Panc1 (cell line): ENCODE data around the gene FILIP1.

Source experiments
- POLR2AphosphoS5 ChIP-seq: IDR thresholded peaks from 2 replicates; pipeline ENCODE4 v1.6.1; 2012; ENCODE audit warnings: mild to moderate bottlenecking, low read depth, low read length, moderate library complexity
- SIN3A ChIP-seq: IDR thresholded peaks from 2 replicates; pipeline ENCODE4 v1.6.1; 2012; ENCODE audit warnings: low read depth, mild to moderate bottlenecking, low read length, moderate library complexity, borderline replicate concordance; ENCODE audit not compliant: insufficient read depth
- TF ChIP-seq, protein P1 (sequence below): fragments of 450-650 bp; IDR thresholded peaks from 2 replicates; pipeline ENCODE4 v1.5.1; 2017; ENCODE audit warnings: mild to moderate bottlenecking
- TF ChIP-seq, protein P2 (sequence below), 2 experiments: IDR thresholded peaks; 2 replicates each; pipeline ENCODE4 v1.6.1; 2011 to 2012; ENCODE audit warnings: low read depth in 2 of 2, control low read depth in 1 of 2, low read length in 1 of 2, mild to moderate bottlenecking in 1 of 2, moderate library complexity in 1 of 2; ENCODE audit not compliant: insufficient read depth in 1 of 2

GRCh38 chr6:75345413-75345812, 148.2 kb downstream of the FILIP1 start:
- TF ChIP-seq, protein P1, sequence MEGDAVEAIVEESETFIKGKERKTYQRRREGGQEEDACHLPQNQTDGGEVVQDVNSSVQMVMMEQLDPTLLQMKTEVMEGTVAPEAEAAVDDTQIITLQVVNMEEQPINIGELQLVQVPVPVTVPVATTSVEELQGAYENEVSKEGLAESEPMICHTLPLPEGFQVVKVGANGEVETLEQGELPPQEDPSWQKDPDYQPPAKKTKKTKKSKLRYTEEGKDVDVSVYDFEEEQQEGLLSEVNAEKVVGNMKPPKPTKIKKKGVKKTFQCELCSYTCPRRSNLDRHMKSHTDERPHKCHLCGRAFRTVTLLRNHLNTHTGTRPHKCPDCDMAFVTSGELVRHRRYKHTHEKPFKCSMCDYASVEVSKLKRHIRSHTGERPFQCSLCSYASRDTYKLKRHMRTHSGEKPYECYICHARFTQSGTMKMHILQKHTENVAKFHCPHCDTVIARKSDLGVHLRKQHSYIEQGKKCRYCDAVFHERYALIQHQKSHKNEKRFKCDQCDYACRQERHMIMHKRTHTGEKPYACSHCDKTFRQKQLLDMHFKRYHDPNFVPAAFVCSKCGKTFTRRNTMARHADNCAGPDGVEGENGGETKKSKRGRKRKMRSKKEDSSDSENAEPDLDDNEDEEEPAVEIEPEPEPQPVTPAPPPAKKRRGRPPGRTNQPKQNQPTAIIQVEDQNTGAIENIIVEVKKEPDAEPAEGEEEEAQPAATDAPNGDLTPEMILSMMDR: no peak
- TF ChIP-seq POLR2AphosphoS5 (no peak), SIN3A (no peak)
- TF ChIP-seq, protein P2, sequence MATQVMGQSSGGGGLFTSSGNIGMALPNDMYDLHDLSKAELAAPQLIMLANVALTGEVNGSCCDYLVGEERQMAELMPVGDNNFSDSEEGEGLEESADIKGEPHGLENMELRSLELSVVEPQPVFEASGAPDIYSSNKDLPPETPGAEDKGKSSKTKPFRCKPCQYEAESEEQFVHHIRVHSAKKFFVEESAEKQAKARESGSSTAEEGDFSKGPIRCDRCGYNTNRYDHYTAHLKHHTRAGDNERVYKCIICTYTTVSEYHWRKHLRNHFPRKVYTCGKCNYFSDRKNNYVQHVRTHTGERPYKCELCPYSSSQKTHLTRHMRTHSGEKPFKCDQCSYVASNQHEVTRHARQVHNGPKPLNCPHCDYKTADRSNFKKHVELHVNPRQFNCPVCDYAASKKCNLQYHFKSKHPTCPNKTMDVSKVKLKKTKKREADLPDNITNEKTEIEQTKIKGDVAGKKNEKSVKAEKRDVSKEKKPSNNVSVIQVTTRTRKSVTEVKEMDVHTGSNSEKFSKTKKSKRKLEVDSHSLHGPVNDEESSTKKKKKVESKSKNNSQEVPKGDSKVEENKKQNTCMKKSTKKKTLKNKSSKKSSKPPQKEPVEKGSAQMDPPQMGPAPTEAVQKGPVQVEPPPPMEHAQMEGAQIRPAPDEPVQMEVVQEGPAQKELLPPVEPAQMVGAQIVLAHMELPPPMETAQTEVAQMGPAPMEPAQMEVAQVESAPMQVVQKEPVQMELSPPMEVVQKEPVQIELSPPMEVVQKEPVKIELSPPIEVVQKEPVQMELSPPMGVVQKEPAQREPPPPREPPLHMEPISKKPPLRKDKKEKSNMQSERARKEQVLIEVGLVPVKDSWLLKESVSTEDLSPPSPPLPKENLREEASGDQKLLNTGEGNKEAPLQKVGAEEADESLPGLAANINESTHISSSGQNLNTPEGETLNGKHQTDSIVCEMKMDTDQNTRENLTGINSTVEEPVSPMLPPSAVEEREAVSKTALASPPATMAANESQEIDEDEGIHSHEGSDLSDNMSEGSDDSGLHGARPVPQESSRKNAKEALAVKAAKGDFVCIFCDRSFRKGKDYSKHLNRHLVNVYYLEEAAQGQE (IDR thresholded peaks at IDR 0.05; ENCODE audit: insufficient read depth in 1 of 2, low read depth in 2 of 2, low read length in 1 of 2): no peak
